Adrenal gland (tissue), 5 donors: ENCODE measurements around the gene FLYWCH1.

Source experiments
- POLR2A ChIP-seq, 2 donors: fragments of 450-650 bp; IDR thresholded peaks; one replicate each; pipeline ENCODE4 v1.6.1; 2017; ENCODE audit warnings: antibody characterized with exemption in 2 of 2, mild to moderate bottlenecking in 2 of 2, moderate library complexity in 1 of 2
- TF ChIP-seq, protein P1 (sequence below), 6 experiments: fragments of 450-650 bp in 4 of 6; fragments of 200-600 bp in 2 of 6; sonication (generic) in 1 of 6; IDR thresholded peaks; 1 replicate in 5 of 6; 2 replicates in 1 of 6; pipeline versions ENCODE4 v1.5.1 to v1.8.0; 2016 to 2021; ENCODE audit warnings: antibody characterized with exemption in 6 of 6, mild to moderate bottlenecking in 2 of 6, moderate library complexity in 1 of 6
- donor health status: DM: no; HTN: no; CAD: no.

DNA sequence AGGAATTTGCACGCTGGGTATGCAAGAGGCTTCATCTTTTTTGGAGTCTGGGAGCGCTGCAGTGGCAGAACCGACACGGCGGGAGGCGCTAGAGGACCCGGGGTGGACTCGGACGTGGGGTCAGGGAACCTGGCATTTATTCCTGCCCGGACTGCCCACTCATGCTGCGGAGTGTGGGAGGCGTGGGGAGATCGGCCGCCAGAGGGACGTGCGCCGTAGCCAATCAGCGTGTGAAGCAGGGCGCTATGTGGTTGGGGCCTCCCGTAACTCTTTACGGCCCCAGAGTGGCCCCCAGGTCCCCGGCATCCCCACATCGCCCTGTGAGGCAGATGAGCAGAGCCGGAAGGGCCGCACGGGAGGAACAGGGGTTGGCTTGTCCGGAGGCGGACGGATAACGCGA, 17.5 kb upstream of the FLYWCH1 start:
- TF ChIP-seq, protein P1, sequence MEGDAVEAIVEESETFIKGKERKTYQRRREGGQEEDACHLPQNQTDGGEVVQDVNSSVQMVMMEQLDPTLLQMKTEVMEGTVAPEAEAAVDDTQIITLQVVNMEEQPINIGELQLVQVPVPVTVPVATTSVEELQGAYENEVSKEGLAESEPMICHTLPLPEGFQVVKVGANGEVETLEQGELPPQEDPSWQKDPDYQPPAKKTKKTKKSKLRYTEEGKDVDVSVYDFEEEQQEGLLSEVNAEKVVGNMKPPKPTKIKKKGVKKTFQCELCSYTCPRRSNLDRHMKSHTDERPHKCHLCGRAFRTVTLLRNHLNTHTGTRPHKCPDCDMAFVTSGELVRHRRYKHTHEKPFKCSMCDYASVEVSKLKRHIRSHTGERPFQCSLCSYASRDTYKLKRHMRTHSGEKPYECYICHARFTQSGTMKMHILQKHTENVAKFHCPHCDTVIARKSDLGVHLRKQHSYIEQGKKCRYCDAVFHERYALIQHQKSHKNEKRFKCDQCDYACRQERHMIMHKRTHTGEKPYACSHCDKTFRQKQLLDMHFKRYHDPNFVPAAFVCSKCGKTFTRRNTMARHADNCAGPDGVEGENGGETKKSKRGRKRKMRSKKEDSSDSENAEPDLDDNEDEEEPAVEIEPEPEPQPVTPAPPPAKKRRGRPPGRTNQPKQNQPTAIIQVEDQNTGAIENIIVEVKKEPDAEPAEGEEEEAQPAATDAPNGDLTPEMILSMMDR (IDR thresholded peaks at IDR 0.05): no peak
- TF ChIP-seq POLR2A (IDR thresholded peaks at IDR 0.05): no peak
